ENCODE measurements around the gene KDM6B. TPM values are rescaled to one million over a fixed set of nuclear protein-coding genes. Genes with fewer than 3 reads are reported as not detected.

KDM6B gene
- total RNA-seq, 2 donors from 2014 or later, result 53.3 to 60.3 TPM

DNA sequence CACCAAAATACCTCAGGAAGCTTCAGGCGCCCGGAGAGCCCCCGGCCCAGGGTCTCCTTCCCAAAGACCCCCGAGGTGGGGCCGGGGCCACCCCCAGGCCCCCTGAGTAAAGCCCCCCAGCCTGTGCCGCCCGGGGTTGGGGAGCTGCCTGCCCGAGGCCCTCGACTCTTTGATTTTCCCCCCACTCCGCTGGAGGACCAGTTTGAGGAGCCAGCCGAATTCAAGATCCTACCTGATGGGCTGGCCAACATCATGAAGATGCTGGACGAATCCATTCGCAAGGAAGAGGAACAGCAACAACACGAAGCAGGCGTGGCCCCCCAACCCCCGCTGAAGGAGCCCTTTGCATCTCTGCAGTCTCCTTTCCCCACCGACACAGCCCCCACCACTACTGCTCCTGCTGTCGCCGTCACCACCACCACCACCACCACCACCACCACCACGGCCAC, 14.1 kb downstream of the KDM6B start:
- WGBS, 2 experiments (ENCODE audit: insufficient coverage in 1 of 2, insufficient read length in 1 of 2), result 91 to 100% methylated on average over 3 to 20 of the region's 20 CpGs
- H3K4me3 ChIP-seq (ENCODE audit: low read length), result no peak overlapping the region
- H3K27me3 ChIP-seq (ENCODE audit: control insufficient read depth, insufficient read depth, low read length, poor library complexity, severe bottlenecking), result no peaks in the 10 kb centered on the region
- Mint-ChIP-seq H3K36me3 (ENCODE audit: low read depth) (peaks cover 47% of the 10 kb centered on the region), H3K9me3 (no peaks in the 10 kb centered on the region), H3K27me3 (ENCODE audit: insufficient read depth) (peaks cover 13% of the 10 kb centered on the region), H3K4me1 (peaks cover 6% of the 10 kb centered on the region), H3K27ac (no peak overlapping the region), H3K4me3 (no peak overlapping the region)
- H3K9ac ChIP-seq (ENCODE audit: extremely low read depth, low read length, poor library complexity, severe bottlenecking), result no peak overlapping the region
- DNase-seq, result no peak
- no peak overlapping the region for H3K27ac ChIP-seq (ENCODE audit: low read depth, low read length)
- TF ChIP-seq, protein P1, sequence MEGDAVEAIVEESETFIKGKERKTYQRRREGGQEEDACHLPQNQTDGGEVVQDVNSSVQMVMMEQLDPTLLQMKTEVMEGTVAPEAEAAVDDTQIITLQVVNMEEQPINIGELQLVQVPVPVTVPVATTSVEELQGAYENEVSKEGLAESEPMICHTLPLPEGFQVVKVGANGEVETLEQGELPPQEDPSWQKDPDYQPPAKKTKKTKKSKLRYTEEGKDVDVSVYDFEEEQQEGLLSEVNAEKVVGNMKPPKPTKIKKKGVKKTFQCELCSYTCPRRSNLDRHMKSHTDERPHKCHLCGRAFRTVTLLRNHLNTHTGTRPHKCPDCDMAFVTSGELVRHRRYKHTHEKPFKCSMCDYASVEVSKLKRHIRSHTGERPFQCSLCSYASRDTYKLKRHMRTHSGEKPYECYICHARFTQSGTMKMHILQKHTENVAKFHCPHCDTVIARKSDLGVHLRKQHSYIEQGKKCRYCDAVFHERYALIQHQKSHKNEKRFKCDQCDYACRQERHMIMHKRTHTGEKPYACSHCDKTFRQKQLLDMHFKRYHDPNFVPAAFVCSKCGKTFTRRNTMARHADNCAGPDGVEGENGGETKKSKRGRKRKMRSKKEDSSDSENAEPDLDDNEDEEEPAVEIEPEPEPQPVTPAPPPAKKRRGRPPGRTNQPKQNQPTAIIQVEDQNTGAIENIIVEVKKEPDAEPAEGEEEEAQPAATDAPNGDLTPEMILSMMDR (conservative IDR thresholded peaks at IDR 0.05), result no peak
- H3K9me3 ChIP-seq (ENCODE audit: control insufficient read depth, low read length), result no peaks in the 10 kb centered on the region
- no peaks in the 10 kb centered on the region for H3K4me1 ChIP-seq (ENCODE audit: control insufficient read depth, insufficient read depth, low read length)
- H3K36me3 ChIP-seq (ENCODE audit: control insufficient read depth, insufficient read depth, low read length), result peaks cover 55% of the 10 kb centered on the region

DNA sequence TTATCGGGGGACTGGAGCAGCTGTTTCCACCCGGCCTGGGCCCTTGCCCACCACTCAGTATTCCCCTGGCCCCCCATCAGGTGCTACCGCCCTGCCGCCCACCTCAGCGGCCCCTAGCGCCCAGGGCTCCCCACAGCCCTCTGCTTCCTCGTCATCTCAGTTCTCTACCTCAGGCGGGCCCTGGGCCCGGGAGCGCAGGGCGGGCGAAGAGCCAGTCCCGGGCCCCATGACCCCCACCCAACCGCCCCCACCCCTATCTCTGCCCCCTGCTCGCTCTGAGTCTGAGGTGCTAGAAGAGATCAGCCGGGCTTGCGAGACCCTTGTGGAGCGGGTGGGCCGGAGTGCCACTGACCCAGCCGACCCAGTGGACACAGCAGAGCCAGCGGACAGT, 14.7 kb downstream of the KDM6B start:
- H3K9me3 Mint-ChIP-seq, result no peaks in the 10 kb centered on the region
- peaks cover 56% of the 10 kb centered on the region for H3K36me3 ChIP-seq (ENCODE audit: control insufficient read depth, insufficient read depth, low read length)
- H3K9ac ChIP-seq (ENCODE audit: extremely low read depth, low read length, poor library complexity, severe bottlenecking), result no peak overlapping the region
- H3K4me3 ChIP-seq (ENCODE audit: low read length), result no peak overlapping the region
- no peak for DNase-seq
- H3K27ac ChIP-seq (ENCODE audit: low read depth, low read length), result no peak overlapping the region
- 94% methylated on average over 9 to 21 of the region's 21 CpGs for WGBS, 2 experiments (ENCODE audit: insufficient coverage in 1 of 2, insufficient read length in 1 of 2)
- TF ChIP-seq, protein P1 (conservative IDR thresholded peaks at IDR 0.05), result no peak
- H3K27ac Mint-ChIP-seq, result no peak overlapping the region
- no peaks in the 10 kb centered on the region for H3K9me3 ChIP-seq (ENCODE audit: control insufficient read depth, low read length)
- H3K4me1 Mint-ChIP-seq, result peaks cover 6% of the 10 kb centered on the region
- H3K4me3 Mint-ChIP-seq, result no peak overlapping the region
- no peaks in the 10 kb centered on the region for H3K4me1 ChIP-seq (ENCODE audit: control insufficient read depth, insufficient read depth, low read length)
- no peaks in the 10 kb centered on the region for H3K27me3 ChIP-seq (ENCODE audit: control insufficient read depth, insufficient read depth, low read length, poor library complexity, severe bottlenecking)
- peaks cover 15% of the 10 kb centered on the region for H3K27me3 Mint-ChIP-seq (ENCODE audit: insufficient read depth)
- peaks cover 49% of the 10 kb centered on the region for H3K36me3 Mint-ChIP-seq (ENCODE audit: low read depth)

DNA sequence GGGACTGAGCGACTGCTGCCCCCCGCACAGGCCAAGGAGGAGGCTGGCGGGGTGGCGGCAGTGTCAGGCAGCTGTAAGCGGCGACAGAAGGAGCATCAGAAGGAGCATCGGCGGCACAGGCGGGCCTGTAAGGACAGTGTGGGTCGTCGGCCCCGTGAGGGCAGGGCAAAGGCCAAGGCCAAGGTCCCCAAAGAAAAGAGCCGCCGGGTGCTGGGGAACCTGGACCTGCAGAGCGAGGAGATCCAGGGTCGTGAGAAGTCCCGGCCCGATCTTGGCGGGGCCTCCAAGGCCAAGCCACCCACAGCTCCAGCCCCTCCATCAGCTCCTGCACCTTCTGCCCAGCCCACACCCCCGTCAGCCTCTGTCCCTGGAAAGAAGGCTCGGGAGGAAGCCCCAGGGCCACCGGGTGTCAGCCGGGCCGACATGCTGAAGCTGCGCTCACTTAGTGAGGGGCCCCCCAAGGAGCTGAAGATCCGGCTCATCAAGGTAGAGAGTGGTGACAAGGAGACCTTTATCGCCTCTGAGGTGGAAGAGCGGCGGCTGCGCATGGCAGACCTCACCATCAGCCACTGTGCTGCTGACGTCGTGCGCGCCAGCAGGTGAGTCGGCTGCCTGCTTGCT, 15.2 kb downstream of the KDM6B start:
- peaks cover 10% of the 10 kb centered on the region for H3K4me1 Mint-ChIP-seq
- peaks cover 19% of the 10 kb centered on the region for H3K27me3 Mint-ChIP-seq (ENCODE audit: insufficient read depth)
- no peak overlapping the region for H3K4me3 Mint-ChIP-seq
- H3K4me1 ChIP-seq (ENCODE audit: control insufficient read depth, insufficient read depth, low read length), result no peaks in the 10 kb centered on the region
- H3K4me3 ChIP-seq (ENCODE audit: low read length), result no peak overlapping the region
- H3K27ac Mint-ChIP-seq, result no peak overlapping the region
- H3K9me3 ChIP-seq (ENCODE audit: control insufficient read depth, low read length), result no peaks in the 10 kb centered on the region
- no peak for DNase-seq
- H3K36me3 Mint-ChIP-seq (ENCODE audit: low read depth), result peaks cover 53% of the 10 kb centered on the region
- H3K27ac ChIP-seq (ENCODE audit: low read depth, low read length), result no peak overlapping the region
- TF ChIP-seq, protein P1 (conservative IDR thresholded peaks at IDR 0.05), result no peak
- H3K27me3 ChIP-seq (ENCODE audit: control insufficient read depth, insufficient read depth, low read length, poor library complexity, severe bottlenecking), result no peaks in the 10 kb centered on the region
- 93 to 98% methylated on average over 14 to 35 of the region's 35 CpGs for WGBS, 2 experiments (ENCODE audit: insufficient coverage in 1 of 2, insufficient read length in 1 of 2)
- no peaks in the 10 kb centered on the region for H3K9me3 Mint-ChIP-seq
- H3K9ac ChIP-seq (ENCODE audit: extremely low read depth, low read length, poor library complexity, severe bottlenecking), result no peak overlapping the region
- H3K36me3 ChIP-seq (ENCODE audit: control insufficient read depth, insufficient read depth, low read length), result peaks cover 56% of the 10 kb centered on the region

Measured in endodermal cell (in vitro differentiated cells).